Measurements from ENCODE around the gene B3GNT5. TPM values are rescaled to one million over a fixed set of nuclear protein-coding genes. Genes with fewer than 3 reads are reported as not detected.

The B3GNT5 gene
- total and polyA plus RNA-seq, 2 of the 8 experiments (the other 6 are each of a cell fraction or from before 2014, with no cell fraction given): 2.4 to 9.7 TPM

DNA sequence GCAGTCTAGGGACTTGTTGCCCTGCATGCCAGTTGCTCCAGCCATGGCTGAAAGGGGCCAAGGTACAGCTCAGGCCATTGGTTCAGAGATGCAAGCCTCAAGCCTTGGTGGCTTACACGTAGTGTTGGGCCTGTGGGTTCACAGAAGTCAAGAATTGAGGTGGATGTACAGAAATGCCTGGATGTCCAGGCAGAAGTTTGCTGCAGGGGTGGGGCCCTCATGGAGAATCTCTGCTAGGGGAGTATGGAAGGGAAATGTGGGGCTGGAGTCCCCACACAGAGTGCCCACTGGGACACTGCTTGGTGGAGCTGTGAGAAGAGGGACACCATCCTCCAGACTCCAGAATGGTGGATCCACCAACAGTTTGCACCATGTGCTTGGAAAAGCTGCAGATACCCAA is 10.6 kb upstream of the B3GNT5 start:
- Histone ChIP-seq H3K9ac (replicated peaks in 1 of 4; ENCODE audit: extremely low read depth in 1 of 4, low read depth in 3 of 4, low read length in 3 of 4) (no peak overlapping the region), H3K4me1 (replicated peaks in 1 of 4; ENCODE audit: control insufficient read depth in 3 of 4, insufficient read depth in 4 of 4, low read length in 3 of 4) (peaks cover 0 to 4% (median 3%) of the 10 kb centered on the region in 4 experiments; a peak in 3 of 7 replicates), H2BK12ac (ENCODE audit: low read depth, low read length) (no peak overlapping the region), H2BK20ac (ENCODE audit: low read length) (no peak overlapping the region), H4K5ac (ENCODE audit: insufficient read length, low read depth, low read length) (no peak overlapping the region), H4K91ac (replicated peaks; ENCODE audit: insufficient read length, low read length) (no peak overlapping the region), H3K23ac (ENCODE audit: insufficient read length) (no peak overlapping the region), H3K79me2 (ENCODE audit: control insufficient read depth in 1 of 2, insufficient read depth in 2 of 2, low read length in 2 of 2) (no peaks in the 10 kb centered on the region), H3K56ac (replicated peaks; ENCODE audit: insufficient read length, low read depth, low read length) (no peak overlapping the region), H3K18ac (ENCODE audit: extremely low read depth, low read length) (no peak overlapping the region), H4K20me1 (replicated peaks in 1 of 2; ENCODE audit: control insufficient read depth in 1 of 2, insufficient read depth in 2 of 2, low read length in 2 of 2) (no peaks in the 10 kb centered on the region), H3K27me3 (replicated peaks in 1 of 4; ENCODE audit: control insufficient read depth in 3 of 4, extremely low read depth in 1 of 4, insufficient read depth in 3 of 4, low read length in 3 of 4) (no peaks in the 10 kb centered on the region), H3K79me1 (ENCODE audit: low read depth, low read length) (no peaks in the 10 kb centered on the region), H3K36me3 (ENCODE audit: control insufficient read depth in 2 of 4, insufficient read depth in 4 of 4, low read length in 3 of 4) (no peaks in the 10 kb centered on the region), H2BK15ac (ENCODE audit: low read length) (no peak overlapping the region), H2BK120ac (replicated peaks; ENCODE audit: low read depth, low read length) (no peak overlapping the region), H2AK5ac (ENCODE audit: low read depth, low read length) (no peak overlapping the region), H2AFZ (ENCODE audit: low read length) (no peak overlapping the region), H3K4me2 (ENCODE audit: insufficient read depth in 1 of 2, low read depth in 2 of 2, low read length in 2 of 2) (no peak overlapping the region), H3K14ac (ENCODE audit: insufficient read length) (no peak overlapping the region), H2BK5ac (ENCODE audit: low read depth, low read length) (no peak overlapping the region), H4K8ac (ENCODE audit: extremely low read depth, insufficient read depth, low read length) (no peak overlapping the region), H3K23me2 (ENCODE audit: low read depth, low read length) (no peaks in the 10 kb centered on the region), H3K27ac (ENCODE audit: low read depth, low read length) (no peak overlapping the region), H3K4ac (replicated peaks; ENCODE audit: insufficient read length, low read depth, low read length) (no peak overlapping the region), H3K4me3 (ENCODE audit: extremely low read depth in 1 of 4, insufficient read depth in 2 of 4, low read depth in 3 of 4, low read length in 4 of 4) (no peak overlapping the region), H3K9me3 (ENCODE audit: insufficient read depth in 2 of 2, low read depth in 1 of 2, low read length in 1 of 2) (peaks cover 15 to 16% of the 10 kb centered on the region in 2 experiments)
- DNase-seq (ENCODE audit: low read depth in 1 of 2, low spot score in 2 of 2) (peak in 1 of 2 experiments; percentile 40), FAIRE-seq (no peak)
- ChIA-PET CTCF (ENCODE audit: partially characterized antibody) (no interaction called here), POLR2A (ENCODE audit: partially characterized antibody) (no interaction called here)
- 73% methylated on average over 1 of the region's 1 CpG; no CpG with 5 or more reads in 1 of the 2 experiments for WGBS, 2 experiments (ENCODE audit: extremely low coverage in 1 of 2, insufficient coverage in 1 of 2, insufficient read length in 1 of 2, insufficient replicate concordance in 2 of 2, low coverage in 1 of 2, low lambda C conversion rate in 2 of 2, missing lambda C conversion rate in 1 of 2)
- TF ChIP-seq, protein P1, sequence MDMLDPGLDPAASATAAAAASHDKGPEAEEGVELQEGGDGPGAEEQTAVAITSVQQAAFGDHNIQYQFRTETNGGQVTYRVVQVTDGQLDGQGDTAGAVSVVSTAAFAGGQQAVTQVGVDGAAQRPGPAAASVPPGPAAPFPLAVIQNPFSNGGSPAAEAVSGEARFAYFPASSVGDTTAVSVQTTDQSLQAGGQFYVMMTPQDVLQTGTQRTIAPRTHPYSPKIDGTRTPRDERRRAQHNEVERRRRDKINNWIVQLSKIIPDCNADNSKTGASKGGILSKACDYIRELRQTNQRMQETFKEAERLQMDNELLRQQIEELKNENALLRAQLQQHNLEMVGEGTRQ (IDR thresholded peaks at IDR 0.05; ENCODE audit: low read length): no peak
- TF ChIP-seq POU5F1 (IDR thresholded peaks at IDR 0.05; ENCODE audit: low read depth, low read length) (no peak), KDM4A (IDR thresholded peaks at IDR 0.05; ENCODE audit: low read depth, low read length, severe bottlenecking) (no peak), ATF2 (IDR thresholded peaks at IDR 0.05; ENCODE audit: low read length) (no peak), BRCA1 (IDR thresholded peaks at IDR 0.05; ENCODE audit: low read depth, low read length) (no peak), CBX8 (IDR thresholded peaks at IDR 0.05; ENCODE audit: borderline replicate concordance, low read depth, low read length) (no peak), E2F6 (IDR thresholded peaks at IDR 0.05) (no peak), SRF (IDR thresholded peaks at IDR 0.05; ENCODE audit: low read depth, low read length) (no peak), CBX5 (IDR thresholded peaks at IDR 0.05; ENCODE audit: low read depth, low read length) (no peak), PHF8 (conservative IDR thresholded peaks at IDR 0.05; ENCODE audit: low read depth, low read length) (no peak), FOSL1 (IDR thresholded peaks at IDR 0.05; ENCODE audit: insufficient read depth, low read depth, low read length) (no peak)

Measured in H1 (cell line).